Bronchial epithelial cell (primary cell): ENCODE measurements around the gene RIMS4. TPM values are rescaled to one million over a fixed set of nuclear protein-coding genes. Genes with fewer than 3 reads are reported as not detected.
"Not testable (repeated sequence)": the region's sequence is repeated elsewhere in the genome, so short reads cannot be mapped to it uniquely, and the experiment has no call there.

Experiments
- DNase-seq: peaks from one replicate; pipeline ENCODE4 v3.0.0-alpha.2; 2010; ENCODE audit warnings: low read depth
- FAIRE-seq: peaks from 2 replicates; lab custom pipeline; 2011; peaks lifted over from hg19 to GRCh38; lab: Jason Lieb, UNC
- H3K27me3 ChIP-seq: 2 replicates; pipeline ENCODE4 v1.5.1; 2011; ENCODE audit warnings: low read length; ENCODE audit not compliant: control insufficient read depth, insufficient read depth
- H3K36me3 ChIP-seq: 2 replicates; pipeline ENCODE4 v1.5.1; 2011; ENCODE audit warnings: low read length; ENCODE audit not compliant: control insufficient read depth, insufficient read depth
- H3K4me3 ChIP-seq: 2 replicates; pipeline ENCODE4 v1.5.1; 2011; ENCODE audit warnings: mild to moderate bottlenecking, low read depth, low read length, control low read depth
- CTCF ChIP-seq: IDR thresholded peaks from 2 replicates; pipeline ENCODE4 v1.5.1; 2011; ENCODE audit warnings: mild to moderate bottlenecking, moderate library complexity, low read length, control low read depth, inconsistent platforms; ENCODE audit not compliant: insufficient read depth, severe bottlenecking
- total RNA-seq: library from RNA; depleted of rRNA; stranded (reverse); fragments of >200 nt; gene quantifications from 2 replicates; pipeline ENCODE4 v1.2.1, GENCODE V29; 2014

Gene RIMS4
- total RNA-seq, 1 donor from 2014 or later = not detected

- Histone ChIP-seq H3K4me3 (no peak overlapping the region), H3K36me3 (no peaks in the 10 kb centered on the region), H3K27me3 (no peaks in the 10 kb centered on the region)
- no peak for TF ChIP-seq CTCF
- DNase-seq (no peak), FAIRE-seq (no peak)
Observed at GRCh38 chr20:44830995-44831394, 20.6 kb upstream of the RIMS4 start.

- no peak for DNase-seq
- no peaks in the 10 kb centered on the region for H3K27me3 ChIP-seq
- no peak for TF ChIP-seq CTCF
- no peak overlapping the region for H3K4me3 ChIP-seq
- no peaks in the 10 kb centered on the region for H3K36me3 ChIP-seq
- FAIRE-seq = no peak
Observed at GRCh38 chr20:44830523-44830922, 20.2 kb upstream of the RIMS4 start.

GRCh38 chr20:44829688-44830087 lies 19.3 kb upstream of the RIMS4 start:
- DNase-seq (no peak), FAIRE-seq (no peak)
- Histone ChIP-seq H3K27me3 (no peaks in the 10 kb centered on the region), H3K4me3 (no peak overlapping the region), H3K36me3 (no peaks in the 10 kb centered on the region)
- TF ChIP-seq CTCF = no peak

GRCh38 chr20:44828640-44829039 lies 18.3 kb upstream of the RIMS4 start:
- Histone ChIP-seq H3K36me3 (no peaks in the 10 kb centered on the region), H3K4me3 (no peak overlapping the region), H3K27me3 (no peaks in the 10 kb centered on the region)
- TF ChIP-seq CTCF = no peak
- FAIRE-seq (no peak), DNase-seq (no peak)

- DNase-seq = no peak
- no peaks in the 10 kb centered on the region for H3K27me3 ChIP-seq
- H3K36me3 ChIP-seq = no peaks in the 10 kb centered on the region
- no peak for TF ChIP-seq CTCF
- no peak for FAIRE-seq
- H3K4me3 ChIP-seq = no peak overlapping the region
Observed at GRCh38 chr20:44827401-44827800, 17.1 kb upstream of the RIMS4 start.

GRCh38 chr20:44821576-44821975 lies 11.2 kb upstream of the RIMS4 start:
- not testable (repeated sequence) for H3K36me3 ChIP-seq, H3K27me3 ChIP-seq, H3K4me3 ChIP-seq, FAIRE-seq, DNase-seq
